ENCODE measurements around the gene SBF1.

SBF1 gene

DNA sequence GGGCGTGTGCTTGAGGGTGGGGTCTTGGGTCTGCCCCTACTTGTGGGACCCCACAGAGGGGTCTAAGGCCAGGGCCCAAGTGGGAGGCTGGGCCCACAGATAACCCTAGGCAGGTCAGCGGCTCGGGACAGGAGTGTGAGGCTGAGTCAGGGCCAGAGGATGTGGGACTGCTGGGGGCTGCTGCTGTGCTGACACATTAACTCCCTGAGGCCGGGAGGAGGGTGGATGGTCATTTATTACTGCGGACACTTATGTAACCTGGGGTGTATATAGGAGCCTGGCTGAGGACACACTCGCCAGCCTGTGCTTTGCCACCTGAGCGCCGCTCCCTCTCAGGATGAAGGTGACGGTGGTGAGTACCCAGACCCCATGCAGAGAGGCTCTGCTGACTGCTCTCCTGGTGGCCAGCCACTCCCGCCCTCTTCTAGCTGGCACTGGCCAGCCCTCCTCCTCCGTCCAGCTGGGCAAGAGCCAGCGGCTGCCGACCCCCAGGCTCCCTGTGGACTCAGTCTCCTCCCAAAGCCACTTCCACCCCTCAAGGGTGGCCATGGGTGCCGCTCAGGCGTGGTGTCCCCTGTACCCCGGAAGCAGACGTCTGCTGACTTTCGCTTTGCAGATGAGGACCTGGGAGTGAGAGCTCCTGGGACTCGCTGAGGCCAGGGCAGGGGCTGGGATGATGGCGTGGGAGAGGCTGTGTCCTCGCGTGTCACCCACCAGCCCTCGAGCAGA, 11.9 kb upstream of the SBF1 start, which contains the start of gene MIOX:
Gene MIOX (plus strand): TSS at position 299 of the 729 bp plus-strand sequence. CDS start 39 bp downstream, at position 338.
- no peak for DNase-seq (ENCODE audit: low read depth in 2 of 2)

DNA sequence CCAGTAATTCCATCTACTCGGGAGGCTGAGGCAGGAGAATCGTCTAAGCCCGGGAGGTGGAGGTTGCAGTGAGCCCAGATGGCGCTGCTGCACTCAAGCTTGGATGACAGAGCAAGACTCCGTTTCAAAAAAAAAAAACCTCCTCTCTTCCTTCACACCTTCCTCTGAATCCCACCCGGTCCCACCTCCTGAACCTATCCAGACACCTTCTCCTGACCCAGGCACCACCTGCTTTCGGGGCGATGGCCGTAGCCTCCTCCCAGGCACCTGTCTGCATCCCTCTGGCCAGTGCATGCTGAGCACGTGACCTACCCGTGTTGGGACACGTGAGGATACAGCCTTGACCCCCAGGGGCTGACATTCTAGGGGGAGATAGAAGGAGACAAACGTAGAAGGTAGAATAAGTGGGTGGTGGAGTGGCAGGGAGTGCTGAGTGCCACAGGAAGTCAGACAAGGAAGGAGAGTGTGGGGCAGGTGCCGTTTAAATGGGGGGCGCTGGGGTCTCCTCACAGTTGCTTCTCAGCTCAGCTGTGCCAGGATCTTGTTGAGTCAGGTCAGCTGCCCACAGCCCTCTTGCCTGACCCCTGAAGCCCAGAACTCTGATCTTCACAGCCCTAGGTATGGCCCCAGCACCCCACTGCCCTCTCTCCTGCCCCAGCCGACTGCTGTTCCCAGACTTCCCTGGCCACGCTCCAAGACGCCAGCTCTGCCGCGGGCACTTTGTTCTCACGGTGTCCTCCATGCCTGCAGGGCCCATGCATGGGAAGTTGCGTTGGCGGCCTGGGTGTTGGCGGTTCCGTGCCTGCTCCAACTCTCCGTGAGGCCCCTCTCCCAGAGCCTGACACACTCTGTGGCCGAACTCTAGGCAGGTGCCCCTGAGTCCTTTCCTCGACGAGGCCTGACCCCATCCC, 10.6 kb upstream of the SBF1 start:
- no peak for DNase-seq (ENCODE audit: low read depth in 2 of 2)

DNA sequence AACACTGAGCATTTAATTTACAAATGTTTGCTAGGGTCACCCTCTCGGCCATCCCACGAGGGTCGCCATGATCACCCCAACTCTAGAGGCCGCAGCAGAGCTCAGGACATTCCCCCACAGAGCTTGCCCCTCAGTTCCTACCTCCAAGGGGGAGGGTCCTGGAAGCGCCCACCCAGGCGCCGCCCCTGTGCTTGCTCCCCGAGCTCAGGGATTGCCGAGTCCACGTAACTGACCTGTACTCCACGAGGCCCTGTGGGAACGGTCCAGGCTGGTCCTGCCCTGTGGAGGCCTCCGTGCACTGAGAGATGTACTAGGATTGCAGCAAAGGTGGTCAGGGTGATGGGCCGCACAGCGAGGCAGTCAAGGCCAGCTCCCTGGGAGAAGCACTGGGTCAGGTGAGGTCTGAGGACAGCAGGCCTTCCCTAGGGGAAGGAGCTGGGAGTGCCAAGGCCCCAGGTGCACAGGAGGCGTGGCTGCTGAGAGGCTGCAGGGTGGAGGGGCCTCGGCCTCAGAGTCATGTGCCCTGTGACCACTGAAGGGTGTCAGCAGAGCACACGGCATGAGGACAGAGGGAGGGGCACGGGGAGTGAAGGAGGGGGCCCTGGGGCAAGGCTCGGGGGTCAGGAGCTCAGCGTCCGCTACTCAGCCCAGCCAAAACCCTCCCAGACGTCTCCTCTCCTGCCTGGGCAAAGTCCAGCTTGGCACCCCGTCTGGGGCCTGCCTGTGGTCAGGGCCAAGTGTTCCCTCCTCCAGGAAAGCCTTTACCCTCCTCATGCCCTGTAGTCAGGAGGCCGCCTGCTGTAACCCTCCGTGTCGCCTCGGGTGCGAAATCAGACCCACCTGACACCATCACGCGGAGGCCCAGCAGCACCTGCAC, 9.4 kb upstream of the SBF1 start:
- DNase-seq (ENCODE audit: low read depth in 2 of 2), result no peak

DNA sequence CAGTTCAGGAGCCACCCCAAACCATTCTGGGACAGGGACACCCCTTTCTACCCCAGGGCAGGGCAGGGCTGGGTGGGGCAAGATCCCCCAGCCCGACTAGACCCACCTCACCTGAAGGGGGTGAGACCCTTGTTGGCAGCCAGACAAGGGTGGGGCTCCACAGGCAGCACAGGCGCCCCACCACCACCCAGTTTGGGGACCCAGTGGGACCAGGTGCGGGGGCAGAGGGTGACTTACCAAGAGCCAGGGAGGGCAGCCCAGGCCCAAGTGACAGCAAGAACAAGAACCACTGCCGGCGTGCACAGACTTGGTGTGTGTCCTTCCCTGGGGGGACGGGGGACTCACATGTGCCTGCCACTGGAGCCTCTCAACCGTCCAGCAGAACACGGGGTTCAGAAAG, 8.7 kb upstream of the SBF1 start:
- DNase-seq (ENCODE audit: low read depth in 2 of 2), result no peak

DNA sequence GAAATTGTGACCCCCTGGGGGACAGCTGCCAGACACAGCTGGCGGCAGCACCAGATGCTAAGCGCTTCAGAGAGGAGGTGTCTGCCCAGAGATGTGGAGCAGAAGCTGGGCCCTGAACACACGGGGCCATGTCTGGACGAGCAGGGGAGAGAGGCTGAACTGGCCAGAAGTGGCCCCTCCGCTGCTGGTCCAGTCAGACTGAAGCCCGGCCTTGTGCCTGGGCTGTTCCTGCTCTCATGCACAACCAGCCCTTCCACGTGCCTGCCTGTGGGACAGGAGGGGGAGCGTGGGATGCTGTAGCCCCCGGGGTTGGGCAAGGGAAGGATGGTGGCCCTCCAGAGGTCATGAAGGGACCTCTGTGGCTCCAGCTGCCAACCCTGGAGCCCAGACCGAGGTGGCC, 8.3 kb upstream of the SBF1 start:
- no peak for DNase-seq (ENCODE audit: low read depth in 2 of 2)

DNA sequence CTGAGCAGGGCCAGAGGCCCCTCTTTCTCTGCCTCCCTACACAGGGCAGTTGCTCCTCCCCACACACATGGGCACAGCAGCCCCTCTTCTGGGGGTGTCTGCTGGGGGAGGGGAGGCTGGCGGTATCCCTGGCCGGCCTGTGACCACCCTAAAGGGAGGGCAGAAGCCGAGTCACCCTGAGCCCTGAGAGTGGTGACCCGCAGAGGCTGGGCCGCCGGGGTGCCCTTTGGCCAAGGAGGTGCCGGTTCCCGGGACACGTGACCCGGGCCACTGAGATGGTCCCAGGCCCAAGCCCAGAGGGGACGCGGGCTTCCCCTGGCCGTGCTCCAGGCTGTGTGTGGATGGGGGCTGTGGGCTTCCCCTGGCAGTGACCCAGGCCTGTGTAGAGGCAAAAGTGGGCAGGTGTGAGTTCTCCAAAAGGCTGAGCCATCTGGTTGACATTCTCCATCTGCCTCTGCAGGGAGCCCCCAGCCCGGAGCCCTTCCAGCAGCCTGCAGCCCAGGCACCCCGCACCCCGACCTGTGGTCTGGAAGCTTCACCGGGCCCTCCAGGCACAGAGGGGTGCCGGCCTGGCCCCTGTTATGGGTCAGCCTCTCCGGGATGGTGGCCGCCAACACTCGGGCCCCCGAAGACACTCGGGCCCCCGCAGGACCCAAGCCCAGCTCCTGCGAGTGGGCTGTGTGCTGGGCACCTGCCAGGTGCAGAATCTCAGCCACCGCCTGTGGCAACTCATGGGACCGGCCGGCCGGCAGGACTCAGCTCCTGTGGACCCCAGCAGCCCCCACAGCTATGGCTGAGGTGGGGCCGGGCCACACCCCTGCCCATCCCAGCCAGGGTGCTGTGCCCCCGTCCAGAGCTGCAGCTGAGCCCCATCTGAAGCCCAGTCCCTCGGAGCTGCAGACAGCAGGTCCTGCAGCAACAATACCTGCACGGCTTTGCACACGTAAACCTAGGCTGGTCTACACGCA, 7.6 kb upstream of the SBF1 start:
- DNase-seq (ENCODE audit: low read depth in 2 of 2), result no peak

DNA sequence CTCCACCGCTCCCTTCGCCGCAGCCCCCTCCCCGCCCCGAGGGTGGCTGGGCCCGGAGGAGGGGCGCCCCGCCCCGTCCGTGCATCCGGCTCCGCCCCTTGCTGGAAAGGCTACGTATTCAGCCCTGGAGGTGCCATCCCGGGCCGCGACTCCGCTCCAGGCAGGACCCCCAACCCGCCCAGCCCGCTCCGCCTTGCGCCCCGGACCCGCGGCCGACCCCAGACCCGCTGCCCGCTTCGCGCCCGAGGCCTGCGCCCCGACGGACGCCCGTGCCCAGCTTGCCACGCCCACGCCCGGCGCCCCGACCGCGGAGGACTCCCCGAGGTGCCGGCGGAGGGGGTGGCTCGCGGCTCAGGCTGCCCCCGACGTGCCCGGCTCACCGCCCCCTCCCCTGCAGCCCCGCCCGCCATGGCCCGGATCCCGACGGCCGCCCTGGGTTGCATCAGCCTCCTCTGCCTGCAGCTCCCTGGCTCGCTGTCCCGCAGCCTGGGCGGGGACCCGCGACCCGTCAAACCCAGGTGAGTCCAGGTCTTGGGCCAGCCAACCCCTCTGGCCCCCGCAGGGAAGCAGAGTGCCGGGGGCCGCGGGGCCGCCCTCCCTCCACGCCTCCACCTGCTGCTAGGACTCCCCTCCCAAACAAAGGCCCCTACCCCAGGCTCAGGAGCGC, 6.7 kb upstream of the SBF1 start, which contains the start of gene ADM2:
Gene ADM2 (plus strand): TSS at position 104 of the 667 bp plus-strand sequence. CDS start 305 bp downstream, at position 409.
- peak in 1 of 2 donors; percentile 52 for DNase-seq (ENCODE audit: low read depth in 2 of 2)

DNA sequence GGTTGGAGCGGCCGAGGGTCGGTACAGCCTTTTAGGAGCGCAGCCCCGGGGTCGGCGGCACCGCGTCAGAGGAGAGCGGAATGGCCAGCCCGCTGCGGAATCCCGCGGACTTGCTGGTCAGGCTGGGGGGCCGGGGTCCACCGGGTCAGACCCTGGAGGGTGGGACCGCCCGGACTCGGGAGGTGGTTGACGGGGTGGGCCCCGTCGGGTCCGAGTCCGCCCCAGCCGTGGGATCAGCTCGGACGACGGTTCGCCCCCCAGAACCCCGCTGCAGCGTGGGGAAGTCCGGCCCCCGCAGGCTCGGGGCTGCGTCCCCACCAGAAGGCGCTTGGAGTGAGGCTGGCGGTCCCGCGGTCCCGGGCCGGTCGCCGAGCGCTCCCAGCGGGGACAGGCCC, 6.2 kb upstream of the SBF1 start:
- DNase-seq (ENCODE audit: low read depth in 2 of 2), result no peak

DNA sequence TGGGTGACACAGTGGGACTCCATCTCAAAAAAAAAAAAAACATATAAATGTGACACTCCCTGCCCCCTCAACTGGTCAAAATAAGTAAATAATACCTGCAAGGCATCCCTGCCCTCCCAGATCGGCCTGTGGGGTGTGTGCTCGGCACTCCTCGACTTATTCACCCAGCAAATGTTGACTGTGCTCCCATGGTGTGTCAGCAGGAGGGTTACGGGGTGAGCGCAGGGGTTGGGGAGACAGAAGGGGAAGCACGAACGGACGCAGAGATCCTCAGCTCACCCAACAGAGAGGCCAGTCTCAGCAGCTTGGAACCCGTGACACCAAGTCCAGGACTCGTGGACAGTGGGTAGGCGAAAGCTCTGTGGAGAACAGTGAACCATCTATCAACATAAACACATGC, 4.9 kb upstream of the SBF1 start:
- DNase-seq (ENCODE audit: low read depth in 2 of 2), result no peak

DNA sequence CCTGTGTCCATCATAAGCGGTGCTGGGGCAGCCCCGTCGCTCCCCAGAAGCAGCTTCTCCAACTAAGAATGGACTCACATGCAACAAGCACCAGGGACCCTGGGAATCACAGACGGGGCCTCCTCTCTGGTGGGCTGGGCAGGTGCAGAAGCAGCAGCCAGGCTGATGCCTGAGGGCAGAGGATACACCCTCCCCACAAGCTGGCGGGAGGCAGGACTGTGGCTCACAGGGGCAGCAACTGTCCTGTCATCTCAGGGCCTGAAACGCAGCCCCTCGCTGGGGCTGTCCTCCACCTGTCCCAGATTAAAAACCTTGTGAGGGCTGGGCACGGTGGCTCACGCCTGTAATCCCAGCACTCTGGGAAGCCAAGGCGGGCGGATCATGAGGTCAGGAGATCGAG, 3.1 kb upstream of the SBF1 start:
- no peak for DNase-seq (ENCODE audit: low read depth in 2 of 2)

DNA sequence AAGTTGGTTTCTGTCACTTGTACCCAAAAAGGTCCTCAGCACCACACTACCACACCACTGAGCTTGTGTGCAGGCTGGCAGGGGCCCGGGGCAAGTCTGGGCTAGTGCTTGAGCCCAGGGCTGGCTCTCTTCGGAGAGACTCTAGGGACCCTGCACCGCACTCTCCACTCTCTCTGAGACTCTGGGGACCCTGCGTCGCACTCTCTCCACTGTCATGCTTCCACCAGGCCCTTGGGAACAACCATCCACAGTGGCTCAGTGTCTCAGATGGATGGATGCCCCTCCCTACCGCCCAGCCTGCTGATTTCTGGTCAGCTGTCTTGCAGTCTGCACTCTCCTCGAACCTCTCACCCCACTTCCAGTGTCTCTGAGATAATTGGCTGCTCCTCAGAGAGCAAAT, 2.0 kb upstream of the SBF1 start:
- no peak for DNase-seq (ENCODE audit: low read depth in 2 of 2)

DNA sequence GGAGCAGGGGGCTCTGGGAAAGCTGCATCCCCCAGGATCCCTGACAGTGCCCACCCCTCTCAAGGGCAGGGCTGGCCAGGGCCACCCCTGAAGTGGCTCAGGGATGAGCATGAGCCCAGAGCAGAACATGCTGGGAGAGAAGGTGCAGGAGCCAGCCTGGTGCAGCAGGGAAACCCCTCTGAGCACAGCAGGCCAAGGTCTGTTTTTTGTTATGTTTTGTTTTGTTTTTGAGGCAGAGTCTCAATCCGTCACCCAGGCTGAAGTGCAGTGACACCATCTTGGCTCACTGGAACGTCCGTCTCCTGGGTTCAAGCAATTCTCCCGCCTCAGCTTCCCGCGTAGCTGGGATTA, 792 bp upstream of the SBF1 start:
- no peak for DNase-seq (ENCODE audit: low read depth in 2 of 2)

DNA sequence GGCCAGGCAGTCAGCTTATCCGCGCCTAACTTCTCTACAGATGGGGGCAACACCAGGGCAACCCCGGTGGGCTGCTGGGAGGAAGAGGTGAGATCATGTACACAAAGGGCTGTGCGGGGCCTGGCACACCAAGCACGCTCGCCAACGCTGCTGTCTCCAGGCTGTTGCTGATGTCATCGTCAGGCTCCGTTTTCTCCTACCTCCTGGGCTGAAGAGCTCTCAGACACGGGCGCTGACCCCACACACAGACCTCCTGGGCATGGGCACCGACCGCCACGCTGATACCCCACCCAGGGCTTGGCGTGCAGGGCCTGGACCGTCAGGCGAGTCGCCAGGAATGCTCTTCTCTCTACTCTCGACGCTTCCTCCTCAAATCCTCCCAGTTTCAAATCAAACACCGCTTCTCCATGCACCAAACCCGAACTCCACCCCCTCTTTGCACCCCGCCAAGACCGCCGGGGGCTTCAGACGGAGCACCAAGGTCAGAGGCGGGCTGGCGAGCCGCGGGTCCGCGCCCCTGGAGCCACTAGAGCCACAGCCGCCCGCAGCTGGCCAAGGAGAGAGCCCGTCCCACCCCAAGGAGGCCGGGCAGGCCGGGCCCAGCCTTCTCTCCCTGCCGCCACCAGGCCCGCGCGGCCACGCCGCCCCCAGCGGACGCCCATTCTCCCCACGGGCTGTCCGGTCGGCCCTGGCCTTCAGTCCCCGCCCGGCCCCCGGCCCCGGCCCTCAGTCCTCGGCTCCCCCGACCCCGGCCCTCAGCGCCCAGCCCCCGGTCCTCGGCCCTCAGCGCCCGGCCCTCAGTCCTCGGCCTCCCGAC, 772 bp downstream of the SBF1 start:
- peak in 1 of 2 donors; percentile 26 for DNase-seq (ENCODE audit: low read depth in 2 of 2)

DNA sequence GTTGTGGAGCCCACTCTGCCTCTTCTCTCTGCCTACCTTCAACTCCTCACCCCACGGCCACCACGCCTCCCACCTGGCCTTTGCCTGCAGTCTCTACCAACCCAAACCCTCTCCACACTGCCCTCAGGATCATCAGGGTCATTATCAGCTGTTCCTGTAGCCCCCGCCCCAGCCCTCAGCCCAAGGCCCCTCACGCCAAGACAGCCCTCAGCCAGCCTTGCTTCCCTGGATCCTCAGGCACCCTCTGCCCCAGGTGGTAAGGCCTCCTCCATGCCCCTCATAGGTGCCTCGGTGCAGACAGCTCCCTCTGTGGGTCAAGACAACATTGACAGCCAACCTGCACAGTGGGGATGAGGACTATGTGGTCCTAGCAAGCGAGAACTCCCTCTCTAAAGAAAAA, 1.7 kb downstream of the SBF1 start:
- no peak for DNase-seq (ENCODE audit: low read depth in 2 of 2)

DNA sequence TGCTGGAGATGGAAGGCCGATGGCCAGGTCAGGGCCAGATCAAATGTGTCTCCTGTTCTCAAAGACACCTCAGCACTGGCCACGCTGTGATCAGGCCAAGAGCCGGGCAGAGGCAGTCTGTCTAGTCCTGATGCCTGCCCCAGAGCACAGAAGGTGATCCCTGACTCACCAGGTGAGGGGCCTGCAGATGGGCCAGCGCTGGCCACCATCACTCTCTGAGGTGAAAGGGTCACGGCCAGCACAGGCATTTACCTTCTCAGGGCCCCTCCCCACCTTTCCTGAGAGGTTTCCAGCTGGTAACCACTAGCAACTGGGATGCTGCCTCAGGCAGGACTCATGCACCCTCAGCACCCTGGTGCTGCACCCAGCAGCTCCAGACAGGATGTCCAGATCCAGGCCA, 2.9 kb downstream of the SBF1 start:
- DNase-seq (ENCODE audit: low read depth in 2 of 2), result no peak

DNA sequence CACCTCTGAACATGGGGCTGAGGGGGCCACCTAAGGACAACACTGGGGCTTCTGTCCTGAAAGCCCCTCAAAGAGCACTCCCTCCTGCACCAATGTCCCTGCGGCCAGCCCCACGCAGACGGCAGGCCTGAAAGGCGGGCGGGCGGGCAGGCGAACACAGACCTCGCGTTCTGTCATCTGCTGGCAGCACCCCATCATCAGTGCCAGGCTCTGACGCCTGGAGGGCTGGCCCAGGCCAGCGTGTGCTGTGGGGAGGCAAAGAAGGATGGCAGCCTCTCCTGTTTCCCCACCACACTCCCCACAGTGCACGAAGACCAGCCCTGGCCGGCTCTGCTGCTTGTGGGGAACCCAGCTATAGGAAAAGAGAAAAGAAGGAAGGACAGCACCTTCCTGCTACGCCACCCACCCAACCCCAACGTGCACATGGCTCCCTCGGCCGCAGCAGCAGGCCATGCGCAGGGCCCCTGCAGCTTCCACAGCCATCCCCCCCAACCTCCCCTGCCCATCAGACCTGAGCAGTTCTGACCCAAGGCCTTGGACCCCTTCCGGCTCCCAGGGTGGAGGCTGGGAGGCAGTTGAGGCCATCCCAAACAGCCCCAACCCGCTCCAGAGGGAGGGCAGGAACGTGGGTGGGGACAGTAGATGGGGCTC, 3.5 kb downstream of the SBF1 start:
- no peak for DNase-seq (ENCODE audit: low read depth in 2 of 2)

DNA sequence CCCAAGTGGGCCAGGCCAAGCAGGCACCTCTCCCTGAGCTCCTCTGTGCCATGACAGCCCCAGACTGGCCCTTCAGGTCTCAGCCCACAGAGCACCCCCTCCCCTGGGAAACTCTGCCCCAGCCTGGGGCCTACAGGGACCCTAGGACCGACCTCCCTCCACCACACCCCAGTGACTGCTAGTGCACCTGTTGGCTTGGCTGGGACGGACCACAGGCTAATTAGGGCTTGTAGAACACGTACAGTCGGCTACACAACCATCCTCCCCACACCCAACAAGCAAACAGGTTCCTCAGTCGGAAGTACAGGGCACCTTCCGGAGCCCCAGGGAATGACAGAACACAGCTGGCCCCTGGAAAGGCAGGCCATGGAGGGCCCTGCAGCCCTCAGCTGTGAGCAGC, 4.3 kb downstream of the SBF1 start:
- no peak for DNase-seq (ENCODE audit: low read depth in 2 of 2)

DNA sequence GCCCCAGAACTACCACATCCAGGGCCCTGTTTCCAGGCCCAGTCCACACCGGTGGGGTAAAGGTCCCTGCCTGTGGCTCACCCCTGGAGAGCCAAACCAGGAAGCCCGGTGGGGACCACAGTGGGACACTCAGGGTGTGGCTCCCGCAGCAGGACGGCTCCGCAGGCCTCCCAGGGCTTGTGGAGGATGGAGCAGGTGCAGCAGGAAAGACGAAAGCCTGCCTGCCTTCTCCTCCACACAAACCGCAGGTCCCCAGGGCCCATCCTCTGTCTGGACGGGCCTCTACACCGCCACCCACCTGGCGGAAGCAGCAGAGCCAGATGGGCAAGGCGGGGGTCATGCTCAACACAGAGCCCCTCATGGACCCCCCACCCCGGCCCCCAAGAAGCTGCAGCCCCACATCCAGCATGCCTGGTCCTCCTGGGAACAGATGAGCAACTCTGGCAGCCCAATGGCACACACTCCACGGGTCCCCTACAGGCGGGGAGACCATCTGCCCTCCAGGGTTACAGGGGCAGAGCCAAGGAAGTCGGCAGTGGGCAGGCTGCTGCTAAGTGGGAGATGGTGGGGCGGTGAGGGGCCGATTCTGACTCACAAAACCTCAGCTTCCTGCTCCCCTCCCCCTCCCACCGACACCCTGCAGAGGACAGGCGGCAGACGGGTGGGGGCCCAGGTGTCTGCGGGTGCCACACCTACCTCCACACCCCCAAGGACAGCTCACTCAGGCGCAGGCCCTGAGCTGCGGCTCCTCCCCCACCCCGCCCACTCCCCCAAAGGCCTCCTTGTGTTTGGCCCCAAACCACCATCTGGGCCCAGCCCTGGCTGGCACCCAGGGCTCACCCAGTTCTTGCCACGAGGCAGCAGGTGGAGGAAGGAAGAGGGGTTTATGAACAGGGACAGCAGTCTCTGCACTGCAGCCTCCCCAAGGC, 5.2 kb downstream of the SBF1 start:
- DNase-seq (ENCODE audit: low read depth in 2 of 2), result peak; percentile 97

Measured in stimulated activated CD8-positive, alpha-beta memory T cell treated with anti-CD3 and anti-CD28 coated beads, Interleukin-7, amount 100 ng/mL, for 4 hours (primary cell).